ENCODE results near the gene MATN1.
"Not testable (repeated sequence)": the region's sequence is repeated elsewhere in the genome, so short reads cannot be mapped to it uniquely, and the experiment has no call there.

MATN1 gene

DNA sequence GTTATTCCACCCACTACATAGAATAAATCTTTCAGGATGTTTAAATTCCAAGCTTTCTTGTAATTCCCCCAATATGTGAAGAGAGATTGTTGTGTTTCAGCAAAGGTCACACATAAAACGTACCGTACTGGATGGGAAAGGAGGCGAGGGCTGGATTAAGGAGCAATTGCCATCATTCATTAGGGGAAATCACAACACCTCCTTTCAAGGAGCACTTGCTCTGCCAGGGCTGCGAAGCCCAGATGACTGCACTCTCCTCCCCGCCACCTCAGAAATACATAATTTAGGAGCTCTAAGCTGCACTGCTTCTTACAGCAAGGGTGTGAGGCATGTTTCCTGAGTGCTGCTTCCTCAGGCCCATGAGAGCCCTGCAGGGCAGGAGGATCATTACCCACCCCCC is 29.6 kb downstream of the MATN1 start:
- DNase-seq, result no peak

DNA sequence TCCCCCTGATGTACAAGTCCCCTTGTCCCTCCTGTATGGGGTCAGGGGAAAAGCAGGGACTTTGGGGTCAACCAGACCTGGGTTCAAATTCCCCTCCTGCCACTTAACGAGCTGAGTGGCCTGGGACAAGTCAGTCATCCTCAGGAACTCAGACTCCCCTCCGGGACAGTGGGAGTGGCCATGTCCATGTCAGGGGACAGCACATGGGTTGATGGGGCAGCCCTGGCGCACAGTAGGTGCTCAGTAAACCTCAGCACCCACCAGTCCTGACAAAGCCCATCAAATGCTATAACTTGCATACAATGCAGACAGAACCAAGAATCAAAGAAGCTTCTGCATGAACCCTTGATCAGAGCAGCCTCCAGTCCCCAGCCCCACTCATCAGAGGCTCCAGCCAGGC is 30.0 kb downstream of the MATN1 start:
- no peak for DNase-seq

DNA sequence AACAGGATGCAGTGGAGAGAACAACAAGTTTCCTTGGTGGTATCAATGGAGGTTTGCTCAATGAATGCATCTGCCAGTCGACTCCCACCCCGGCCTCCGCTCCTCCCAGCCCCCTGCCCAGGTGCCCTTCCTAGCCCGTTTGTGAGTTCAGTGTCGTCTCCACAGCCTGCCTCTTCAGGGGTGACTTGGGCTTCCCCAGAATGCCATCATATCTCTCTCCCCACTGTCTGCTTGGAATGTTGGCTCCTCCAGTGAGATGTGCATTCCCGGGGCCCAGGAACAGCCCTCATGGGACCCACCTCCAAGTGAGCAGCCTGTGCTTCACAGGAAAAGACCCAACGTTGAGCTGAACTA is 30.5 kb downstream of the MATN1 start:
- DNase-seq, result no peak

DNA sequence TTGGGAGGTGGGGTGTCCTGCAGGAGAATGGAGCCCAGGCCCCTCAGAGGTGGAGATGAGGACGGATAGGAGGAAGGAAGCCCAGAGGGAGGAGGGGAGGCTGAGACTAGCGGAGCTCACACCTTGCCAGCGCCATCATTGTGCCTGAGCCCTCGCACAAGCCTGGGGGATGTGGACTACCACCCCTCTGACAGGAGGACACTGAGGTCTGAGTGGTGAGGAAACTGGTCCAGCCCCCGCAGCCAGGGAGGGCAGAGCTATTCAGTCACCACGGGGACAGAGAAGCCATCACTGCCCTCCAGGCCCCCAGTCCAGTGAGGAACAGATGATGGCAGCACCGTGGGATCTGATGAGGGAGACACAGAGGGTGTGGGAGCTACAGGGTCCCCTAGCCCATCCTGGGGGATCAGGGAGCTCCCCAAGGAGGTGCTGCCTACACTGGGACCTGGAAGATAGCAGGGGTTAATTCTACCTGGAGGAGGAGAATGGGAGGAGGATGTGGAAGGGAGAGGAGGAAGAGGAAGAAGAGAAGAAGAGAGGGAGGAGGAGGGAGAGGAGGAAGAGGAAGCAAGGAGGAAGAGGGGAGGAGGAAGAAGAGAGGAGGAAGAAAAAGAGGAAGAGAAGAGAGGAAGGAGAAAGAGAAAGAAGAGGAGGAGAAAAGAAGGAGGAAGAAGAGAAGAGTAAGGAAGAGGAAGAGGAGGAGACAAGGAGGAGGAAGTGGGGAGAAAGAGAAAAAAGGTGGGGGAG is 31.0 kb downstream of the MATN1 start:
- no peak for DNase-seq

DNA sequence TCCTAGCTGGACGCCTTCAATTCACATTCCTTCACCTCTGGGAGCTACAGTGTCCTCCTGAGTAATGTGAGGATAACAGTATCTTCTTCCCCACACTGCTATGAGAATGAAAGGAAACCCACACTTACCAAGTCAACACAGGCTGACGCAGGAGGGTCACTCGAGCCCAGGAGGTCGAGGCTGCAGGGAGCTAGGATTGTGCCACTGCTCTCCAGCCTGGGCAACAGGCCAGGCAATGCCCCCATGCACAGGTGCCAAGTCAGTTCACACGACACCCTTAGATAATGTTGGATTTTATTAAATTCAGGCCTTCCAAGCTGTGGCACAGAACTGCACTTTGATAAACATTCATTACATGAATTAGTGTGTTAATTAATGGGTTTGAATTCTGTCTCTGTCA is 31.9 kb downstream of the MATN1 start:
- DNase-seq, result no peak

DNA sequence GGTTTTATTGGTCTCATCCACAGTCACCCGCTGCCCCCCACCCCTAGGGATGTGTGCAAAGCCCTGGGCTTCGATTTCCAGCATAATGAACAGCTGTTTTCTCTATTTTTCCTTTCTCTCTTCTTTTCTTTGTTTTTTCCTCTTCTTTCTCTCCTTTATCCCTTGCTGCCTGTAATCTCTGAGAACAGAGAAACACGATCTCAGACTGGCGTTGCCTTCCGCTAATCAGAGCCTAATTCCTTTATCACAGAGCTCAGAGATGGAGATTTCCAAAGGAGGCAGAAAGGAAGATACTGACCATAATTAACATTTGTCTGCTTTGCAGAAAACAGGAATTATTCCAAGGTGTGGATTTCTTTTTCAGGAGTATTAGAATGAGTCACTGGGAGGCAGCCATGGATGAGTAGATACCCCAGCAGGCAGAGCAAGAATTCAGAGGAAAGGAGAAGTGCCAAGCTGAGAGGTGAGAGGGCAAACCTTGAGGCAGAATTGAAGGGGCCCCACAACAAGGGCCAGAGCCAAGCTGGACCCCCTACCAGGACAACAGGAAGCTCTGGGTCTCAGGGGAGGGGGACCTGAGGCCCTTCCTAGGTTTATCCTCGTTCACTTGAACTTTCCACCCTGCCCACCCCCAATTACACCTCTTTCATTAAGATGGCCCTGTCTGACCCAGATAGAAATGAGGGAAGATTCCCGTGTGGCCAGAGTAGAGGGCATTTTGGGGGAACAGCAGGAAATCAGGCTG is 33.3 kb downstream of the MATN1 start:
- no peak for DNase-seq

DNA sequence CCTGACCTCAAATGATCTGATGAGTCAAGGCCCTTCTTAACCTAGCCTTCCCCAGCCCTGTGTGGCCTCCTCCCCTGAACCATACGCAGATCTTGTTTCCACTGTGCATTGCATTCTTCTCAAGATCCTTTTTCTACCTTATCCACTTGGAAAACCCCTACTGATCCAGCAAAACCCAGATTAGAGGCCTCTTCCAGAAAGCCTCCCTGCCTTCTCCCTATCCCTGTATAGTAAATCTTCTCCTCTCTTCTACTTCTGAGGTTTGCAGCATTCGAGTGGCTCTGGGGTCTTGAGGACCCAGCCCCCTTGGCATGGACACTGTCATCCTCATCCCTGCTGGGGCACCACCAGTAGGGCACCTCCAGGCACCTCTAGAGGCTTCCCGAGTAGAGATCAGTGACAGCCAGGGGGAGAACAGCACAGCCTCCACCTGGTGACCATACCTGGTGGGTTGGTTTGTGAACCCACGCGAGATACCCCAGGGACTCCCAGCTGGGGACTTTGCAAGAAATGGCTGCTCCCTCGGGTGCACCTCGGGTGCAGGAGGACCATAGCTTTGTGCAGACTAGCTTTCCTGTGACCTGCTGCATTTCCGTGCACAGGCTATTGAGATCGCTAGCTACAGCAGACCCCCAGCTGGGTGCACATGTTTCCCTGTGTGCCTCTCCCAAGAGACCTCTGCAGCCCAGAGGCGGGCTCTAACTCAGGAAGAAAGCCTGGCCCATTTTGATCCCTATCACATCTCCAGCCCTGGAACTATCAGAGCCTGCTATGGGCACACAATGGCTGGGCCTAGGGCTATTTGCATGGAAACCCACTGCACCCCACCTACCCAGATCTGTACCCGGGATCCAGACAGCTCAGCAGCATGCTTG is 34.2 kb downstream of the MATN1 start:
- no peak for DNase-seq

DNA sequence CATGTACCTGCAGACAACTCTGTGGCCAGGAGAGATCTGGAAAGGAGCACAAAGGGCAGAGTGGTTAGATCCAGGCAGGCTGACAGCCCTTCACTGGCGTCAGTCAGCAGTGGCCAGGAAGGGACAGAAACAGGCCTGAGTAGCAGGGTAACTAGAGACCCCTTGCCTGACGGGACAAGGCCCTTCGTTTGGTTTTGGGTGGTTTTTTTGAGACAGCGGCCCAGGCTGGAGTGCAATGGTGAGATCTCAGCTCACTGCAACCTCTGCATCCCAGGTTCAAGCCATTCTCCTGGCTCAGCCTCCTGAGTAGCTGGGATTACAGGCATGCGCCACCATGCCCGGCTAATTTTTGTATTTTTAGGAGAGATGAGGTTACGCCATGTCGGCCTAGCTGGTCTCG is 34.9 kb downstream of the MATN1 start:
- not testable (repeated sequence) for DNase-seq

DNA sequence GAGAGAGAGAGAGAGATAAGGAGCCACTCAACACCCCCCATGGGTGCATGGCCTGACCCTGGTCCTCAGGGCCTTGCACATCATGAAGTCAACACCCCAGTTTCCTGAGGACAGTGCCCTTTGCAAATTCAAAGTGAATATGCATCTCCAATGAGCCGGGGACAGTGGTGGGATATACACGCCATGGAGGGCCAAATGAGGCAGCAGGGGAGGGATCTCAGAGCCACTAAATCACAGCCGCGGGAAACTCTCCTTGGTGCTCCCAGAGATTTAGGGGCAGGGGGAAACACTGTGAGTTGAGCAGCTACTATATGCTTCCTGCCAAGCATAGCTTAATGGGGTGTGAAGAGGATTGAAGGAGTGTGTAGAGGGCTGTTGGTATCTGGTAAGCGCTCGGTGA is 35.5 kb downstream of the MATN1 start:
- DNase-seq, result no peak

DNA sequence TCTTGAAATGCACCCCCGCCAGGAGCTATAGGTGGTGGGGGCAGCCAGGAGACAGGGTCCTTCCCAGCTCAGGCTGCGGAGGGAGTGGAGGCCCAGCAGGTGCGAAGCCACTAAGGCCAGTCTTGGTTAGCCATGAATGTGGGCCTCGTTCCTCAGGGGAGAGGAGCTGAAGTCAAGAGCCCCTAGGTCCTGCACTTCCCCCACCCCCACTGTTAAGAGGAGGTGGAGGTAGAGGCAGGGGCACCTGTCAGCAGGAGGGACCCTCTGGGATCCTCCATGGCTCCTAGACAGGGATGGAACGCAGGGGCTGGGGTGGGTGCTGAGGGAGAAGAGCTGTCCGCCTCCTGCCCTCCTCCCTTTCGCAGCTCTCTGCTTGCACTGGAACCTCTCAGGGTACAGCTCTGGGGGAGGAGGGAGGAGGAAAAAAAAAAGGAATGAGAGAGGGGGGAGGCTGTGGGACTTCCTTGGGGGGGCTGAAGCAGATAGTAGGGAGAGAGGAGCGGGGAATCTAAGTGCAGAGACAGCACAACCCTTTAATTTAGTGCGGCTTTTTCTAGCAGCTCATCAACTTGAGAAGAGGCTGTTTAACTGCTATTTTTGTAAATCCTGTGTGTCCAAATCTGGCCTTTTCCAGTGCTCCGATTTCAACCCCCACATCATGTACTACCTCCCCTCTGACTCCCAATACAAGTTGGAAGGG is 37.0 kb downstream of the MATN1 start:
- DNase-seq, result no peak

DNA sequence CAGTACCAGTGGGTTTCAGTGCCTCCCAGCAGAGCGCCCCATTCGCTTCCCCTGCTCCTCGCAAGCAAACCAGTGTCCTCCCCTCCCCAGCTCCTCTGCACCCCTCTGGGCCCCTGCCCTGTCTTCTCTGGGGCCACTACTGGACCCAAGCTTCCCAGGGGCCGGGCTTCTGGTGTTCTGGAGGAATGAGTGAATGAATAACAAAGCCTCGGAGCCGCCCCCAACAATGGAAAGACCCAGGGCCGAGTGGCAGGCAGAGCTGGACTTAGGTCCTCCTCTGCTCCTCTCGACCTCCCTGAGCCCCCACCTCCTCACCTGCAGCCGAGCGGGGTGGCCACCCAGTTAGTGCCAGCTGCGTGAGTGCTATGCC is 37.6 kb downstream of the MATN1 start:
- DNase-seq, result no peak

DNA sequence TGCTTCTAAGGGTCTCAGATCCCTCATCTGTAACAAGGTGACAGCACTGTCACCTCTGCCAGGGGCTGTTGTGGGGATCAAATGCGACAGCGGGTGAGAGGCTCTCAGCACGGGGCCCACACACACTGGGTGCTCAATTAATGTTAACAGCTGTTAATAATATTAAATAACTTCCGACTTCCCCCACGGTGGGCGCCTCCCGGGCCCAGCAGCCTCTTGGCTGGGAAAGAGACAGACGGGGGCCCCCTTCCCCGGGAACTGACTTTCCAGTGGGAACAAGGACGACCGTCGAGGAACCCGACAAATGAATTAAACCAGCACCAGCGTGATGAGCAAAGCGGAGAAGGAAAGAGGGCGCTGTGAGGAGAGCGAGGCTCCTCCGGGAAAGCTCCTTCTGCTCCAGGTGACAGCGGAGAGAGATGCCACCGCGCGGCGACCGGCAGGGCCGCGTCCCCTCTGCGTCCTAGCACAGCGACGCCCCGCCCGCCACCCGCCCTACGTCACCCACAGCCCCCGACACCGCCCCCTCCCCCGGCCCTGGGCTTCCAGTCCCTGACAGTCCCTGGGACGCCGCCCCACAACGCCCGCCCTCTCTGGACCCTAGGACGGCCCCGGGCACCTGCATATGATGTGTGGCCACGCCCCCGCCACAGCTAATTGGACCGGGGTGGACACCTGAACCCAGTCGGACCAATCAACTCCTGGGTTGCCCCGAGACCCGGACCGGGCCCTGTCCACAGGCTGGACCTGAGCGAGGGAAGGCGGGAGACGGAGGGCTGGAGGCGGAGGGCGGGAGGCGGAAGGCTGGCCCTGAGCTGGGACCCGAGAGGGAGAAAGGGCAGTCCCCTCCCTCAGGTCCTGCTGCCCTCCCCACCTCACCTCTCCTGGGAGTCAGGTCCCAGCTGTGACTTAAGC is 38.2 kb downstream of the MATN1 start:
- DNase-seq, result peak; percentile 51

DNA sequence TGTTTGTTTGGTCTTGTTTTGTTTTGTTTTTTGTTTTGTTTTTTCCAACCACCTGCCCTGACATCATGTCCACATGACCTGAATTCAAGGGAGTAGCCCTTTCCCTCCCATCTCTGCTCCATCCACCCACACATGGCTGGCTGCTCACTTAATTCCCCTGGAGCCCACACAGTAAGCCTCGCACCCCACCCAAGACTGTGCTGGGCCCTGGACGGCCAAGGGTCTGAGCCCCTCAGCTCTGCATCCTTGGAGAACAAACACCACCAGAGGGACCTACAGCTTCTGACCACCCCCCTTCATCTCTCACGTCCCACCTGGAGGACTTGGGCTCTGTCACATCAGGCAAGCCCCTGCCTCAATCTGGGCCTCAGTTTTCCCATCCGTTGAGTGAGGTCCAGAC is 39.1 kb downstream of the MATN1 start:
- no peak for DNase-seq

DNA sequence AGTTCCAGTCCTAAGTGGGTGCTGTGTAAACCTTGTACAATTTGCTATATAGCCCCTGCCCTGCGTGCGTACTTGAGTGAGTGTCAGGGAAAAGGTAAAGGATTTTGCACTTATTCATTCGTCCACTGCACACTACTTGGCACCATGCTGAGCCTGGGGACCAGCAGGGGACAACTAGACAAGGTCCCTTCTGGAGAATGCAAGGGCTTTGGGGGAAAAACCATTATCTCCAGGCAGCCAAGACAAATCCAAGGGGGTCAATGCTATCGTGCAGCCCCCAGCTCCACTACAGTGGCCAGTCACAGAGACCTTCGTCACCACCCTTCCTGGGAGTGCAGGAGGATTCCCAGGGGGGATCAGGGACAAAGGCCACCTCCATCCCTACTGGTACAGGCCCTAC is 39.7 kb downstream of the MATN1 start:
- no peak for DNase-seq

DNA sequence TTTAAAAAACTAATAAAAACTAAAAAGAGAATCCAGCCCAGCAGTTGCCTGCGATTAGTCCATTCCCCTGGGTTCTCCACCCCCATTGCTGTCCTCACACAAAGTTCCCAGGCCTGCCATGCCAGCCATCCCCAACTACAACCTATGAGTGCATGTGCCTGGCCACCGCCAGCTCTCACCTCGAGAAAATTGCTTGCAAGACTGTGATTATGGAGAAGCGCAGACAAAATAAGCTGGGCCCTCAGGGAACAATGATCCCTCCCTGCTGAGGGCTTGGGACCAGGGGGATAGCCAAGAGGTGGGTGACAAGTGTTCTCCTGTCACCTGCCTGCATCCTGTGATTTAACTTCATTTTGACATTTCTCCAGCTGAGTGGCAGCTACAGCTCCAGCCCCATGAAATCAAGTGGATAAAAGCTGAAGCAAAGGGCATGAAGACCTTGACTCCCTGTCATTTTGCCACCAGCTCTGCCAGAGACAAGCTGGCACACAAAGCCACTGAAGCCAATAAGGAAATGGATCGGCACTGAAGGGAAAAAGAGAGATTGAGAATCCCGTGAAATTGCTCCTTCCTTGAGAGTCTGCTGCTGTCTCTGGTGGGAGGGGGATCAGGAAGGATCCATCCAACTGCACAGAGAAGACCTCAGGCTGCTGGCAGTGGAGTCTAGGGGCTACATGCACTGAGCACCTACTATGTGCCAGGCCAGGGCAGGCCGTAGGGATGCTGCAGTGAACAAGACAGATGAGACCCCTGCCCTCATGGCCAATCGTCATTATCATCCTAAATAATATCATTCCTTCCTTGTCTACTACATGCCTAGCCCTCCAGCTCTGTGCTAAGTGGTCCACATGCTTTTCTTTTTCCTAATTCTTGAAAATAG is 40.7 kb downstream of the MATN1 start:
- no peak for DNase-seq

DNA sequence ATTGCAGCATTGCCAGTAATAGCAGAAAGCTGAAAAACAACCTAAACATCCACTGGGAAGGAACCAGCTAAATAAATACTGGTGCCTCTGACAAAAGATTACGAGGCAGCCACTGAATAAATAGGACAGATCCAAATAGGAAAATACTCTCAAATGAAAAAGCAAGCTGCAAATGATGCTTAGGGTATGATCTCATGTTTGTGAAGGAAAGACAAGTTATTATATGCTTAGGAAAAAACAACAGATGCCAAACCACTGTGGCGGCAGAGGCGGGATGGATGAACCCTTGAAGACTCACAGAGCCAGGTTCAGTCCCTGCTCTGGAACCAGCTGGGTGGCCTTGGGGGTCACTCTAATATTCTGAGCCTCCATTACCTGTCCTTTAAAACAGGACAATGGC is 41.6 kb downstream of the MATN1 start:
- no peak for DNase-seq

DNA sequence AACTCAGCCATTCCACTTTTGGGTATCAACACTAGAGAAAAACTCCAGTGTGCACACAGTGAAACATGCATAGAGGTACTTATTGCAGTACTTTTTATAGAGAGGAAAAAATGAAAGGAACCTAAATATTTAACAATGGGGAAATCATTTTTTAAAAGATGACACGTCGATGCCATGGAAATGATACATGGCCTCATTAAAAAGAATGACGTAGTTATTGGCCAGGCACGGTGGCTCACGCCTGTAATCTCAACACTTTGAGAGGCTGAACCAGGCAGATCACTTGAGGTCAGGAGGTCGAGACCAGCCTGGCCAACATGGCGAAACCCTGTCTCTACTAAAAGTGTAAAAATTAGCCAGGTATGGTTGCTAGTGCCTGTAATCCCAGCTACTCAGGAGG is 42.5 kb downstream of the MATN1 start:
- DNase-seq, result no peak

DNA sequence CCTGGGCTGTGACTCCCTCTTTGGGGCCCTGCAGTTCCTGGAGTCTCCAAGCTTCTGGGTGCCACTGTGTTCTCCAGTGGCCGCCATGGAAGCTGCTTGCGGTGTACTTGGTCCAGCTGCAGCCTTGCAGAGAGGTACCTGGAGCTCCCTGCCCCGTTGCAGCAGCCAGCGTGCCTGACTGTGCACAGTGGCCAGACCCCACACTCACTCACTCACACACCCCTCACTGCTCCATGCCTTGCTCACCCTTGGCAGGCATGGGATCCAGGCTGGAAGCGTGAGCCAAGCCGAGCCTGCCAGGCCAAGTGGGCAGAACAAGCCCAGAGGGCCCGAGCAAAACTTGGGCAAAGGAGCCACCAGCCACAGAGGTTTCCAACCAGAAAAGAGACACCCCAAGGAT is 43.0 kb downstream of the MATN1 start:
- no peak for DNase-seq

DNA sequence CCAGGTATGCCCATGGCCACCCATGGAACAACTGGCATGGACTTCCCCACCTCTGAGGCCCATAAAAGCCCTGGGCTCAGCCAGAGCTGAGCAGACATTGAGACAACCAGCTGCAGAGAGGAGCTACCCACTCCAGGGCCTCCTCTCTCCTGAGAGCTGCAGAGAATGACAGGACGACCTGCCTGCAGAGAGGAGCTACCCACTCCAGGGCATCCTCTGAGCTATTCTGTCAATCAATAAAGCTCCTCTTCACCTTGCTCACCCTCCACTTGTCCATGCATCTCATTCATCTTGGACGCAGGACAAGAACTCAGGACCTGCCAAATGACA is 43.4 kb downstream of the MATN1 start:
- DNase-seq, result no peak

DNA sequence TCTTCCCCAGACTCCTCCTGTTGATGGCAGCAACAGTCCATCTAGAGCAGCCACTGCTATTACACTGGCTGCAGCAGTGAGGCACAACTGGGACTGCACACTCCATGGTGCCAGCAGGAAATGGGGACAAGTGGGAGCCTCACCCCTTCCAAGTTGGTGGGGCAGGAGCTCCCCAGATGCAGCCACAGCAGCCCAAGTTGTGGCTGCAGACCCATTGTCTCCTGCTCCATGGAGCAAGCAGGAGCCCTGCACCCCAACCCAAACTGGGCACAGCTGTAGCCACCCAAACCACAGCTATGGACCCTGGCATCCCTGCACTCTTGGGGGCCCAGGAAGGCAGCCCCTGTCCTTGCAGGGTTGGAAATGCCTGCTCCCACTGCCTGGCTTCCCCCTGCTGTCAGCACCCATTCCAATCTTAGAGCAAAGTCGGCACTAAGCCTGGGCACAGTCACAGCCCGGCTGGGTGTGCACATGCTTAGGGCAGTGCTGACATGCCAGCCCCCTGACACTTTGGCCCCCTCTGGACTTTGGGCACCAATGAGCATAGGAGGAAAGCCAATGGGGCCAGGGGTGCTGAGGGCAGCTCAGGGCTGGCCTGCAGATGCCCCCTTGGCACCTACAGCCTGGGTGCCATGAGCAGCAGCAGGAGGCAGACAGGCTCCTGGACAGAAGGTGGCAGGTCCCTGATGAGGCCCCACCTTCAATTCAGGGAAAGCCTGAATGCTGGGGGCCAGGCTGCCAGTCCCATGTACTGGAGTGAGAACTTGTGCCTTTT is 44.0 kb downstream of the MATN1 start:
- DNase-seq, result no peak

Measured in CD4-positive, alpha-beta T cell treated with Interleukin-17A for 4 hours (primary cell).